Stimulated activated CD8-positive, alpha-beta memory T cell treated with anti-CD3 and anti-CD28 coated beads, Interleukin-15, amount 100 ng/mL, for 1 hour (primary cell): Measurements from ENCODE around the gene TCHP.
"Not testable (repeated sequence)": the region's sequence is repeated elsewhere in the genome, so short reads cannot be mapped to it uniquely, and the experiment has no call there.

Source experiments
- DNase-seq: peaks from one replicate; pipeline ENCODE4 v3.0.0-alpha.2; 2020; ENCODE audit warnings: low read depth

Gene TCHP

GRCh38 chr12:109899783-109900751 is at the start of gene TCHP:
TCHP (plus strand) TSS chr12:109900274; CDS start chr12:109903027, 2,753 bp downstream.
- DNase-seq, result peak; percentile 38

- not testable (repeated sequence) for DNase-seq
Measured at GRCh38 chr12:109850518-109850917, 49.6 kb upstream of the TCHP start.

- DNase-seq, result no peak
Measured at GRCh38 chr12:109855377-109855776, 44.7 kb upstream of the TCHP start.

- no peak for DNase-seq
Measured at GRCh38 chr12:109857715-109858114, 42.4 kb upstream of the TCHP start.

- no peak for DNase-seq
Measured at GRCh38 chr12:109858764-109859163, 41.3 kb upstream of the TCHP start.

- DNase-seq, result no peak
Measured at GRCh38 chr12:109860977-109861376, 39.1 kb upstream of the TCHP start.

- no peak for DNase-seq
Measured at GRCh38 chr12:109861689-109862314, 38.3 kb upstream of the TCHP start.

- not testable (repeated sequence) for DNase-seq
Measured at GRCh38 chr12:109862491-109862890, 37.6 kb upstream of the TCHP start.

- DNase-seq, result no peak
Measured at GRCh38 chr12:109863847-109864712, 36.0 kb upstream of the TCHP start.

GRCh38 chr12:109864916-109865315 is 35.2 kb upstream of the TCHP start:
- DNase-seq, result no peak

GRCh38 chr12:109868182-109869051 is 31.7 kb upstream of the TCHP start:
- DNase-seq, result no peak

- no peak for DNase-seq
Measured at GRCh38 chr12:109870648-109871047, 29.4 kb upstream of the TCHP start.

- DNase-seq, result no peak
Measured at GRCh38 chr12:109871668-109872314, 28.3 kb upstream of the TCHP start.

- no peak for DNase-seq
Measured at GRCh38 chr12:109873653-109874052, 26.4 kb upstream of the TCHP start.

GRCh38 chr12:109875572-109876131 is 24.4 kb upstream of the TCHP start:
- DNase-seq, result no peak

GRCh38 chr12:109876406-109876805 is 23.7 kb upstream of the TCHP start:
- DNase-seq, result no peak

GRCh38 chr12:109877504-109878246 is 22.4 kb upstream of the TCHP start:
- no peak for DNase-seq

GRCh38 chr12:109878247-109878625 is 21.8 kb upstream of the TCHP start:
- DNase-seq, result no peak

- DNase-seq, result no peak
Measured at GRCh38 chr12:109878749-109879148, 21.3 kb upstream of the TCHP start.
